VCaP (cell line): ENCODE results near the gene ACYP1.

Experiments
- H3K27ac ChIP-seq: fragments of 450-650 bp; 2 replicates; pipeline ENCODE4 v1.5.1; 2017
- CTCF ChIP-seq: fragments of 450-650 bp; conservative IDR thresholded peaks from 2 replicates; pipeline ENCODE4 v1.5.1; 2017; ENCODE audit warnings: mild to moderate bottlenecking, moderate library complexity

ACYP1 gene

GRCh38 chr14:75095690-75096089, 31.9 kb upstream of the ACYP1 start:
- no peak overlapping the region for H3K27ac ChIP-seq
- no peak for TF ChIP-seq CTCF

- no peak for TF ChIP-seq CTCF
- no peak overlapping the region for H3K27ac ChIP-seq
Observed at GRCh38 chr14:75094896-75095295, 31.1 kb upstream of the ACYP1 start.

GRCh38 chr14:75092698-75093097, 28.9 kb upstream of the ACYP1 start:
- no peak overlapping the region for H3K27ac ChIP-seq
- TF ChIP-seq CTCF, result no peak

- no peak overlapping the region for H3K27ac ChIP-seq
- TF ChIP-seq CTCF, result no peak
Observed at GRCh38 chr14:75091251-75091650, 27.4 kb upstream of the ACYP1 start.

- no peak for TF ChIP-seq CTCF
- no peak overlapping the region for H3K27ac ChIP-seq
Observed at GRCh38 chr14:75090353-75090752, 26.5 kb upstream of the ACYP1 start.

GRCh38 chr14:75088566-75089373, 24.9 kb upstream of the ACYP1 start:
- TF ChIP-seq CTCF, result peak; percentile 84
- no peak overlapping the region for H3K27ac ChIP-seq

- H3K27ac ChIP-seq, result no peak overlapping the region
- no peak for TF ChIP-seq CTCF
Observed at GRCh38 chr14:75088153-75088552, 24.3 kb upstream of the ACYP1 start.
